NCI-H2107 treated with DMSO at 0.1 percent for 48 hours (cell line): Measurements from ENCODE around the gene MCL1.
"Not testable (repeated sequence)": the region's sequence is repeated elsewhere in the genome, so short reads cannot be mapped to it uniquely, and the experiment has no call there.

Source experiments
- DNase-seq: peaks from one replicate; lab custom pipeline; 2025; ENCODE audit not compliant: unreplicated experiment; lab: John Stamatoyannopoulos, UW

MCL1 gene

GRCh38 chr1:150579110-150579944 lies at the start of gene MCL1:
Gene MCL1 (minus strand): TSS chr1:150579610. CDS start chr1:150579530, 80 bp downstream.
- peak; percentile 92 for DNase-seq

- DNase-seq: no peak
Observed at GRCh38 chr1:150628766-150629114, 49.3 kb upstream of the MCL1 start.

GRCh38 chr1:150627826-150628410 lies 48.5 kb upstream of the MCL1 start:
- DNase-seq: peak; percentile 57

- DNase-seq: no peak
Observed at GRCh38 chr1:150626150-150626549, 46.7 kb upstream of the MCL1 start.

GRCh38 chr1:150624546-150624945 lies 45.1 kb upstream of the MCL1 start:
- not testable (repeated sequence) for DNase-seq

- not testable (repeated sequence) for DNase-seq
Observed at GRCh38 chr1:150624134-150624533, 44.7 kb upstream of the MCL1 start.

- no peak for DNase-seq
Observed at GRCh38 chr1:150622303-150622975, 43.0 kb upstream of the MCL1 start.

GRCh38 chr1:150621497-150622302 lies 42.3 kb upstream of the MCL1 start:
- DNase-seq: no peak

- DNase-seq: no peak
Observed at GRCh38 chr1:150620919-150621318, 41.5 kb upstream of the MCL1 start.

GRCh38 chr1:150619576-150620509 lies 40.4 kb upstream of the MCL1 start:
- DNase-seq: peak; percentile 20

GRCh38 chr1:150615346-150616201 lies 36.2 kb upstream of the MCL1 start:
- no peak for DNase-seq

- DNase-seq: peak; percentile 41
Observed at GRCh38 chr1:150613061-150613920, 33.9 kb upstream of the MCL1 start.

- no peak for DNase-seq
Observed at GRCh38 chr1:150612014-150612345, 32.6 kb upstream of the MCL1 start.

GRCh38 chr1:150610576-150610975 lies 31.2 kb upstream of the MCL1 start:
- no peak for DNase-seq

- DNase-seq: no peak
Observed at GRCh38 chr1:150609732-150610131, 30.3 kb upstream of the MCL1 start.

- no peak for DNase-seq
Observed at GRCh38 chr1:150606463-150607142, 27.2 kb upstream of the MCL1 start.

GRCh38 chr1:150605451-150605731 lies 26.0 kb upstream of the MCL1 start:
- not testable (repeated sequence) for DNase-seq

- DNase-seq: no peak
Observed at GRCh38 chr1:150604226-150604588, 24.8 kb upstream of the MCL1 start.
